ENCODE measurements around the gene PBX3.

PBX3 gene

GRCh38 chr9:126000731-126001580, 253.8 kb downstream of the PBX3 start:
- DNase-seq = no peak

GRCh38 chr9:126001581-126002225, 254.5 kb downstream of the PBX3 start:
- DNase-seq = no peak

GRCh38 chr9:126002476-126003350, 255.5 kb downstream of the PBX3 start:
- DNase-seq = no peak

- no peak for DNase-seq
These were observed 261.9 kb downstream of the PBX3 start for GRCh38 chr9:126009047-126009446.

- no peak for DNase-seq
These were observed 267.6 kb downstream of the PBX3 start for GRCh38 chr9:126014726-126015125.

GRCh38 chr9:126015424-126015823, 268.3 kb downstream of the PBX3 start:
- no peak for DNase-seq

GRCh38 chr9:126016579-126017290, 269.6 kb downstream of the PBX3 start:
- no peak for DNase-seq
